DND-41 (cell line): ENCODE data around the gene CAPN3.

Source experiments
- ATAC-seq: fragments of 200-7000 bp; cut with Tn5 transposase; 3 replicates; pipeline ENCODE4 v1.9.1; 2021; ENCODE audit warnings: low read depth; ENCODE audit not compliant: insufficient read depth
- DNase-seq: peaks from one replicate; pipeline ENCODE4 v3.0.0-alpha.2; 2020
- H2AFZ ChIP-seq: 2 replicates; pipeline ENCODE4 v1.6.0; 2012; ENCODE audit warnings: low read depth, low read length
- H3K27ac ChIP-seq: 2 replicates; pipeline ENCODE4 v1.5.1; 2012; ENCODE audit warnings: low read length, inconsistent platforms
- H3K27me3 ChIP-seq: fragments of 200-600 bp; sonication (generic); 2 replicates; pipeline ENCODE4 v1.6.0; 2012; ENCODE audit warnings: low read length, mild to moderate bottlenecking, inconsistent platforms; ENCODE audit not compliant: insufficient read depth, poor library complexity
- H3K36me3 ChIP-seq: 2 replicates; pipeline ENCODE4 v1.5.1; 2012; ENCODE audit warnings: low read length, inconsistent platforms; ENCODE audit not compliant: insufficient read depth
- H3K4me1 ChIP-seq: 2 replicates; pipeline ENCODE4 v1.5.1; 2012; ENCODE audit warnings: mild to moderate bottlenecking, low read length; ENCODE audit not compliant: insufficient read depth
- H3K4me2 ChIP-seq: 2 replicates; pipeline ENCODE4 v1.6.0; 2012; ENCODE audit warnings: mild to moderate bottlenecking, moderate library complexity, low read length, inconsistent platforms; ENCODE audit not compliant: insufficient read depth
- H3K4me3 ChIP-seq, 2 experiments: fragments of 200-600 bp in 1 of 2; shearing (Covaris generic) in 1 of 2; 2 replicates each; pipeline ENCODE4 v1.5.1; 2012 to 2016; ENCODE audit warnings: inconsistent platforms in 2 of 2, low read length in 2 of 2, mild to moderate bottlenecking in 2 of 2, low read depth in 1 of 2, moderate library complexity in 1 of 2
- H3K79me2 ChIP-seq: 2 replicates; pipeline ENCODE4 v1.6.0; 2012; ENCODE audit warnings: low read length, inconsistent platforms; ENCODE audit not compliant: insufficient read depth
- H3K9ac ChIP-seq: 2 replicates; pipeline ENCODE4 v1.6.0; 2012; ENCODE audit warnings: low read depth, mild to moderate bottlenecking, inconsistent platforms, low read length, moderate library complexity
- H3K9me3 ChIP-seq: 2 replicates; pipeline ENCODE4 v1.5.1; 2012; ENCODE audit warnings: low read length, moderate library complexity, mild to moderate bottlenecking, inconsistent platforms; ENCODE audit not compliant: insufficient read depth, severe bottlenecking
- H4K20me1 ChIP-seq: 2 replicates; pipeline ENCODE4 v1.6.0; 2012; ENCODE audit warnings: low read length; ENCODE audit not compliant: insufficient read depth
- CTCF ChIP-seq: IDR thresholded peaks from 2 replicates; pipeline ENCODE4 v1.5.1; 2012; ENCODE audit warnings: borderline replicate concordance, low read length, moderate library complexity, mild to moderate bottlenecking; ENCODE audit not compliant: poor library complexity, severe bottlenecking; ENCODE audit errors: extremely low read depth
- EZH2 ChIP-seq: IDR thresholded peaks from 3 replicates; pipeline ENCODE4 v1.6.1; 2012; ENCODE audit warnings: borderline replicate concordance, low read depth, mild to moderate bottlenecking, moderate library complexity, low read length, inconsistent platforms; ENCODE audit not compliant: severe bottlenecking

Gene CAPN3

GRCh38 chr15:42359985-42360384 is 684 bp downstream of the CAPN3 start:
- DNase-seq = no peak
- H3K4me1 ChIP-seq = no peaks in the 10 kb centered on the region
- H3K9me3 ChIP-seq = no peaks in the 10 kb centered on the region
- no peak overlapping the region for H3K4me2 ChIP-seq
- no peak overlapping the region for H2AFZ ChIP-seq
- TF ChIP-seq CTCF = no peak
- no peak for TF ChIP-seq EZH2
- no peaks in the 10 kb centered on the region for H3K27me3 ChIP-seq
- H4K20me1 ChIP-seq = no peaks in the 10 kb centered on the region
- no peak overlapping the region for H3K9ac ChIP-seq
- no peaks in the 10 kb centered on the region for H3K79me2 ChIP-seq
- no peaks in the 10 kb centered on the region for H3K36me3 ChIP-seq
- no peak overlapping the region for H3K27ac ChIP-seq
- no peak overlapping the region for H3K4me3 ChIP-seq
- ATAC-seq = no peak

- ATAC-seq = no peak
- Histone ChIP-seq H2AFZ (no peak overlapping the region), H3K79me2 (no peaks in the 10 kb centered on the region), H3K4me3 (no peak overlapping the region), H3K4me2 (no peak overlapping the region), H4K20me1 (no peaks in the 10 kb centered on the region), H3K9me3 (no peaks in the 10 kb centered on the region), H3K27me3 (no peaks in the 10 kb centered on the region), H3K9ac (no peak overlapping the region), H3K36me3 (no peaks in the 10 kb centered on the region), H3K27ac (no peak overlapping the region), H3K4me1 (no peaks in the 10 kb centered on the region)
- TF ChIP-seq EZH2 (no peak), CTCF (no peak)
- no peak for DNase-seq
Measured at GRCh38 chr15:42360535-42361112, 1.3 kb downstream of the CAPN3 start.

- Histone ChIP-seq H4K20me1 (no peaks in the 10 kb centered on the region), H3K36me3 (no peaks in the 10 kb centered on the region), H3K4me1 (no peaks in the 10 kb centered on the region), H3K27ac (no peak overlapping the region), H3K4me2 (no peak overlapping the region), H3K27me3 (no peaks in the 10 kb centered on the region), H2AFZ (no peak overlapping the region), H3K4me3 (no peak overlapping the region), H3K9ac (no peak overlapping the region), H3K79me2 (no peaks in the 10 kb centered on the region), H3K9me3 (no peaks in the 10 kb centered on the region)
- no peak for TF ChIP-seq CTCF
- TF ChIP-seq EZH2 = no peak
- DNase-seq = no peak
- no peak for ATAC-seq
Measured at GRCh38 chr15:42363487-42363886, 4.2 kb downstream of the CAPN3 start.

- Histone ChIP-seq H3K4me3 (no peak overlapping the region), H2AFZ (no peak overlapping the region), H3K79me2 (no peaks in the 10 kb centered on the region), H3K27me3 (no peaks in the 10 kb centered on the region), H3K27ac (no peak overlapping the region), H3K36me3 (no peaks in the 10 kb centered on the region), H3K4me1 (no peaks in the 10 kb centered on the region), H4K20me1 (no peaks in the 10 kb centered on the region), H3K9ac (no peak overlapping the region), H3K4me2 (no peak overlapping the region), H3K9me3 (no peaks in the 10 kb centered on the region)
- no peak for ATAC-seq
- TF ChIP-seq CTCF (no peak), EZH2 (no peak)
- DNase-seq = no peak
Measured at GRCh38 chr15:42363942-42364341, 4.6 kb downstream of the CAPN3 start.
